GM12878 (cell line): ENCODE data around the gene B3GAT2. TPM values are rescaled to one million over a fixed set of nuclear protein-coding genes. Genes with fewer than 3 reads are reported as not detected.

Experiments used
- ATAC-seq: fragments of 200-7000 bp; cut with Tn5 transposase; 3 replicates; pipeline ENCODE4 v1.9.1; 2020; ENCODE audit warnings: mild to moderate bottlenecking, moderate library complexity
- BruUV-seq: library from RNA; stranded (reverse); fragments of 400-500 nt; replicated peaks from 2 replicates; lab custom pipeline; 2021; lab: Mats Ljungman, UMichigan
- CTCF ChIA-PET: fragments of 300-600 bp; sonication (Branson Sonifier 250); formaldehyde crosslinking; extraction: SDS; loops from one replicate; lab custom pipeline; 2021; ENCODE audit warnings: inconsistent platforms; lab: Yijun Ruan, JAX
- POLR2A ChIA-PET: fragments of 350-600 bp; formaldehyde crosslinking; extraction: SDS; loops from one replicate; lab custom pipeline; 2021; ENCODE audit warnings: inconsistent platforms; lab: Charles Lee
- RAD21 ChIA-PET: fragments of 300-600 bp; sonication (Branson Sonifier 250); formaldehyde crosslinking; loops from one replicate; lab custom pipeline; 2023; ENCODE audit warnings: antibody characterized with exemption; ENCODE audit not compliant: unreplicated experiment; lab: Charles Lee
- SMC1A ChIA-PET: fragments of 300-600 bp; sonication (Branson Sonifier 250); formaldehyde crosslinking; loops from one replicate; lab custom pipeline; 2023; ENCODE audit not compliant: unreplicated experiment, uncharacterized antibody; lab: Charles Lee
- DNase-seq: peaks from one replicate; pipeline ENCODE4 v3.0.0-alpha.2; 2011; ENCODE audit warnings: low read depth, low spot score
- FAIRE-seq: peaks from 3 replicates; lab custom pipeline; 2011; peaks lifted over from hg19 to GRCh38; lab: Jason Lieb, UNC
- H2AFZ ChIP-seq: 2 replicates; pipeline ENCODE4 v1.6.0; 2011; ENCODE audit warnings: low read depth, low read length, control low read depth; ENCODE audit not compliant: control insufficient read depth
- H3K27ac ChIP-seq: 2 replicates; pipeline ENCODE4 v1.5.1; 2011; ENCODE audit warnings: control low read depth; ENCODE audit not compliant: control insufficient read depth, insufficient read depth
- H3K27me3 ChIP-seq, 2 experiments: replicated peaks in 1 of 2; 2 replicates each; pipeline versions ENCODE4 v1.6.0 to v1.6.1; 2011; ENCODE audit warnings: low read length in 1 of 2; ENCODE audit not compliant: control insufficient read depth in 2 of 2, insufficient read depth in 2 of 2
- H3K36me3 ChIP-seq, 2 experiments: 2 replicates each; pipeline ENCODE4 v1.5.1; 2011; ENCODE audit warnings: low read length in 1 of 2; ENCODE audit not compliant: control insufficient read depth in 2 of 2, insufficient read depth in 2 of 2
- H3K4me1 ChIP-seq: 2 replicates; pipeline ENCODE4 v1.6.1; 2011; ENCODE audit warnings: mild to moderate bottlenecking, low read length, moderate library complexity, mixed read lengths; ENCODE audit not compliant: control insufficient read depth, insufficient read depth
- H3K4me2 ChIP-seq: 2 replicates; pipeline ENCODE4 v1.6.0; 2011; ENCODE audit warnings: control low read depth; ENCODE audit not compliant: control insufficient read depth, insufficient read depth
- H3K4me3 ChIP-seq: fragments of 200-600 bp; sonication (generic); 2 replicates; pipeline ENCODE4 v1.5.1; 2016
- H3K79me2 ChIP-seq: 2 replicates; pipeline ENCODE4 v1.6.0; 2011; ENCODE audit warnings: low read length; ENCODE audit not compliant: control insufficient read depth, insufficient read depth
- H3K9ac ChIP-seq: 2 replicates; pipeline ENCODE4 v1.8.0; 2011; ENCODE audit warnings: low read length, control low read depth, mixed read lengths; ENCODE audit not compliant: control insufficient read depth, insufficient read depth
- H3K9me3 ChIP-seq: replicated peaks from 3 replicates; pipeline ENCODE4 v1.5.1; 2011; ENCODE audit warnings: mild to moderate bottlenecking, low read length; ENCODE audit not compliant: control insufficient read depth, insufficient read depth
- H4K20me1 ChIP-seq: 2 replicates; pipeline ENCODE4 v1.6.0; 2011; ENCODE audit not compliant: control insufficient read depth, insufficient read depth
- EP300 ChIP-seq, 2 experiments: fragments of 150-350 bp in 1 of 2; IDR thresholded peaks; 2 replicates each; pipeline ENCODE4 v1.6.1; 2011 to 2012; ENCODE audit warnings: low read depth in 2 of 2, low read length in 2 of 2, borderline replicate concordance in 1 of 2, improper control_type of control experiment in 1 of 2, inconsistent platforms in 1 of 2; ENCODE audit not compliant: control insufficient read depth in 1 of 2
- GABPA ChIP-seq: IDR thresholded peaks from 2 replicates; pipeline ENCODE4 v1.6.1; 2014; ENCODE audit warnings: antibody characterized with exemption, low read depth, mild to moderate bottlenecking, inconsistent platforms
- PBX3 ChIP-seq: IDR thresholded peaks from 2 replicates; pipeline ENCODE4 v1.6.1; 2011; ENCODE audit warnings: mild to moderate bottlenecking, low read depth, low read length, moderate library complexity; ENCODE audit not compliant: insufficient replicate concordance
- ZBTB11 ChIP-seq: fragments of 450-650 bp; formaldehyde crosslinking; IDR thresholded peaks from 2 replicates; pipeline ENCODE4 v1.5.0; 2022; ENCODE audit warnings: mild to moderate bottlenecking, missing genetic modification characterization
- WGBS: methylation state at CpG from one replicate; pipeline ENCODE4 v1.1.6; 2016; ENCODE audit warnings: low lambda C conversion rate; ENCODE audit not compliant: insufficient replicate concordance, insufficient coverage; ENCODE audit errors: missing lambda C conversion rate; 5-methylcytosine and 5-hydroxymethylcytosine counted together
- in situ Hi-C: fragments of 300-500 bp; cut with MboI; formaldehyde crosslinking; loops from 9 replicates; pipeline ENCODE4 v1.14.3; 2018; ENCODE audit warnings: mixed read lengths
- intact Hi-C: fragments of 100-400 bp; cut with micrococcal nuclease; formaldehyde crosslinking; loops from one replicate; pipeline ENCODE4 v1.14.2; 2022; ENCODE audit not compliant: unreplicated experiment
- polyA plus RNA-seq, 11 experiments: library from polyadenylated mRNA; depleted of rRNA in 4 of 11; unstranded in 6 of 11; stranded (reverse) in 5 of 11; fragments of >200 nt; fragmentation: Nextera tagmentation in 4 of 11; fragmentation: Illumina TruSeq in 1 of 11; extraction: Ambion mirVana in 4 of 11; extraction: Trizol in 1 of 11; gene quantifications; 1 replicate in 1 of 11; 2 replicates in 10 of 11; pipeline versions ENCODE4 v1.2.1 to v1.2.3, GENCODE V29; 2011 to 2016; ENCODE audit warnings: inconsistent platforms in 2 of 11, missing spikeins in 2 of 11, low read depth in 1 of 11
- total RNA-seq, 4 experiments: library from RNA; depleted of rRNA in 3 of 4; stranded (reverse); fragments of >200 nt in 3 of 4; fragmentation: Illumina TruSeq in 1 of 4; extraction: Trizol in 1 of 4; gene quantifications; 2 replicates each; pipeline versions ENCODE4 v1.2.1 to v1.2.3, GENCODE V29; 2013 to 2021

The B3GAT2 gene
- total and polyA plus RNA-seq, 10 of the 15 experiments (the other 5 are each of a cell fraction or from before 2014, with no cell fraction given), result 0.04 to 1.2 (median 0.22) TPM; not detected in 5

DNA sequence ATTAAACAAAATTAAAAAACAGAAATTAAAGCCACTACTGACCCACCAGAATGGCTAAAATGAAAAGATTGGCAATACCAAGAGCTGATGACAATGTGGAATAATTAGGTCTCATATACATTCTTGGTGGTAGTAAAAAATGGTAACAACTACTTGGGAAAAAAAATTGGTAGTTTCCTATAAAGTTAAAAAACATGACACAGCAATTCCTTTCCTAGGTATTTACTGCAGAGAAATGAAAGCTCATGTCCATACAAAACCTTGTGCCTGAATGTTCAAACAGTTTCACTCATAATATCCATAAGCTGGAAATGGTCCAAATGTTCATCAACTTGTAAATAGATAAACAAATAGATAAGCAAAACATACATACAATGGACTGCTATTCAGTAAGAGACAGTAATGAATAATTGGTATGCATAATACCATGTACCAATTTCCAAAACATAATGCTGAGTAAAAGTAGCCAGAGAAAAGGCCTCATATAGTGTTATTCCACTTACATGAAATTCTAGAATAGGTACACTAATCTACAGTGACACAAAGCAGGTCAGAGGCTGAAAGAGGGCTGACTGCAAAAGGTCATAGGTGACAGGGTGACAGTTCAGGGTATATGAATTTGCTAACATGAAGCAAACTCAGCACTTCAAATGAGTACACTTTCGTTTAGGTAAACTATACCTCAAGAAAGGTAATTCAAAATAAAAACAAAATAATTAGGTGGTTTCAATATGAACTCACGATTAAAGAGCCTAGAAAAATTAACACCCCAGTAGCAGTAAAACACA is 53.0 kb downstream of the B3GAT2 start:
- FAIRE-seq (no peak), DNase-seq (no peak), ATAC-seq (no peak)
- no peaks in the 10 kb centered on the region for H3K79me2 ChIP-seq
- ChIA-PET SMC1A (no interaction called here), RAD21 (no interaction called here), POLR2A (no interaction called here), CTCF (interaction anchor here (1.5 kb wide), 1 partner anchor 20 kb away, joined by 6 read pairs; no protein-coding TSS in a partner anchor)
- H3K9me3 ChIP-seq, result no peaks in the 10 kb centered on the region
- TF ChIP-seq PBX3 (no peak), EP300 (IDR thresholded peaks at IDR 0.05; ENCODE audit: borderline replicate concordance in 1 of 2, control insufficient read depth in 1 of 2, low read depth in 2 of 2, low read length in 2 of 2) (no peak), GABPA (no peak), ZBTB11 (CRISPR knock-in tag) (no peak)
- H4K20me1 ChIP-seq, result no peaks in the 10 kb centered on the region
- no TSS peak for BruUV-seq
- H3K27ac ChIP-seq, result no peak overlapping the region
- in situ Hi-C loops, result no loop called here
- intact Hi-C loops, result no loop called here
- no peak overlapping the region for H3K4me3 ChIP-seq
- H2AFZ ChIP-seq, result no peak overlapping the region
- H3K4me2 ChIP-seq, result no peak overlapping the region
- H3K36me3 ChIP-seq, result no peaks in the 10 kb centered on the region
- H3K4me1 ChIP-seq, result no peaks in the 10 kb centered on the region
- no peak overlapping the region for H3K9ac ChIP-seq
- WGBS, result 3% methylated on average over 2 of the region's 2 CpGs
- no peaks in the 10 kb centered on the region; a peak in 1 of 4 replicates for H3K27me3 ChIP-seq
